Suprapubic skin (tissue), 4 donors: ENCODE results near the gene LDLRAD4. TPM values are rescaled to one million over a fixed set of nuclear protein-coding genes. Genes with fewer than 3 reads are reported as not detected.

ENCODE experiments used
- DNase-seq, 2 donors: peaks; one replicate each; pipeline ENCODE4 v3.0.0-alpha.2; 2019; ENCODE audit warnings: low spot score in 2 of 2
- H3K27ac ChIP-seq: fragments of 200-600 bp; sonication (generic); one replicate; pipeline ENCODE4 v1.5.1; 2019
- H3K27me3 ChIP-seq: fragments of 200-600 bp; sonication (generic); one replicate; pipeline ENCODE4 v1.5.1; 2019
- H3K36me3 ChIP-seq: fragments of 200-600 bp; sonication (generic); one replicate; pipeline ENCODE4 v1.5.1; 2019
- H3K4me1 ChIP-seq: fragments of 200-600 bp; sonication (generic); one replicate; pipeline ENCODE4 v1.5.1; 2019
- H3K4me3 ChIP-seq: fragments of 200-600 bp; sonication (generic); one replicate; pipeline ENCODE4 v1.5.1; 2019; ENCODE audit warnings: mild to moderate bottlenecking
- H3K9me3 ChIP-seq: fragments of 200-600 bp; sonication (generic); one replicate; pipeline ENCODE4 v1.5.1; 2019
- CTCF ChIP-seq, 2 donors: fragments of 200-600 bp in 1 of 2; fragments of 450-650 bp in 1 of 2; sonication (generic) in 1 of 2; IDR thresholded peaks; one replicate each; pipeline ENCODE4 v1.5.1; 2016 to 2019; ENCODE audit warnings: antibody characterized with exemption in 2 of 2, mild to moderate bottlenecking in 1 of 2, moderate library complexity in 1 of 2
- EP300 ChIP-seq: sonication (generic); formaldehyde crosslinking; IDR thresholded peaks from one replicate; pipeline ENCODE4 v1.6.1; 2017; ENCODE audit warnings: antibody characterized with exemption
- POLR2A ChIP-seq, 2 donors: fragments of 450-650 bp; IDR thresholded peaks; one replicate each; pipeline ENCODE4 v1.6.1; 2017; ENCODE audit warnings: antibody characterized with exemption in 2 of 2, mild to moderate bottlenecking in 2 of 2, moderate library complexity in 2 of 2
- POLR2AphosphoS5 ChIP-seq, 3 donors: sonication (generic); formaldehyde crosslinking; IDR thresholded peaks; one replicate each; pipeline ENCODE4 v1.6.1; 2017; ENCODE audit warnings: antibody characterized with exemption in 3 of 3
- WGBS: methylation state at CpG from one replicate; pipeline ENCODE4 v1.1.5; 2018; 5-methylcytosine and 5-hydroxymethylcytosine counted together
- total RNA-seq, 4 donors: library from RNA; depleted of rRNA; stranded (reverse); fragments of >200 nt; gene quantifications; one replicate each; pipeline ENCODE4 v1.1.0, GENCODE V29; 2016

LDLRAD4 gene
- total RNA-seq, 4 donors from 2014 or later: 10.1 to 31.6 (median 15.1) TPM

- H3K36me3 ChIP-seq: no peaks in the 10 kb centered on the region
- DNase-seq: no peak
- no peaks in the 10 kb centered on the region for H3K9me3 ChIP-seq
- H3K27ac ChIP-seq: no peak overlapping the region
- 87% methylated on average over 17 of the region's 17 CpGs for WGBS
- no peaks in the 10 kb centered on the region for H3K27me3 ChIP-seq
- H3K4me3 ChIP-seq: no peak overlapping the region
- no peak for TF ChIP-seq EP300
- no peak for TF ChIP-seq CTCF (IDR thresholded peaks at IDR 0.05)
- no peak for TF ChIP-seq POLR2A (IDR thresholded peaks at IDR 0.05)
- no peak for TF ChIP-seq POLR2AphosphoS5 (IDR thresholded peaks at IDR 0.05)
- H3K4me1 ChIP-seq: no peaks in the 10 kb centered on the region
Measured at GRCh38 chr18:13437796-13438506, 219.4 kb downstream of the LDLRAD4 start.

- TF ChIP-seq EP300: no peak
- no peak for TF ChIP-seq POLR2AphosphoS5 (IDR thresholded peaks at IDR 0.05)
- 88% methylated on average over 4 of the region's 4 CpGs for WGBS
- H3K9me3 ChIP-seq: no peaks in the 10 kb centered on the region
- no peaks in the 10 kb centered on the region for H3K27me3 ChIP-seq
- no peak overlapping the region for H3K27ac ChIP-seq
- DNase-seq: no peak
- no peaks in the 10 kb centered on the region for H3K4me1 ChIP-seq
- H3K36me3 ChIP-seq: no peaks in the 10 kb centered on the region
- no peak overlapping the region for H3K4me3 ChIP-seq
Measured at GRCh38 chr18:13438507-13439056, 220.0 kb downstream of the LDLRAD4 start.

- no peaks in the 10 kb centered on the region for H3K27me3 ChIP-seq
- peak in 1 of 2 donors; percentile 58 for DNase-seq
- no peak overlapping the region for H3K27ac ChIP-seq
- no peak overlapping the region for H3K4me3 ChIP-seq
- H3K36me3 ChIP-seq: no peaks in the 10 kb centered on the region
- H3K4me1 ChIP-seq: no peaks in the 10 kb centered on the region
- TF ChIP-seq POLR2AphosphoS5 (IDR thresholded peaks at IDR 0.05) (no peak), CTCF (IDR thresholded peaks at IDR 0.05) (no peak), POLR2A (IDR thresholded peaks at IDR 0.05) (no peak), EP300 (no peak)
- H3K9me3 ChIP-seq: no peaks in the 10 kb centered on the region
- 99% methylated on average over 6 of the region's 7 CpGs for WGBS
Measured at GRCh38 chr18:13439461-13439860, 220.9 kb downstream of the LDLRAD4 start.

GRCh38 chr18:13440277-13441248 is 222.0 kb downstream of the LDLRAD4 start:
- WGBS: 89% methylated on average over 18 of the region's 25 CpGs
- Histone ChIP-seq H3K27ac (no peak overlapping the region), H3K9me3 (no peaks in the 10 kb centered on the region), H3K36me3 (no peaks in the 10 kb centered on the region), H3K27me3 (no peaks in the 10 kb centered on the region), H3K4me3 (no peak overlapping the region), H3K4me1 (no peaks in the 10 kb centered on the region)
- no peak for TF ChIP-seq POLR2A (IDR thresholded peaks at IDR 0.05)
- no peak for TF ChIP-seq EP300
- no peak for TF ChIP-seq POLR2AphosphoS5 (IDR thresholded peaks at IDR 0.05)
- TF ChIP-seq CTCF (IDR thresholded peaks at IDR 0.05): no peak
- peak in 1 of 2 donors; percentile 38 for DNase-seq

- Histone ChIP-seq H3K27me3 (no peaks in the 10 kb centered on the region), H3K9me3 (no peaks in the 10 kb centered on the region), H3K4me1 (no peaks in the 10 kb centered on the region), H3K27ac (no peak overlapping the region), H3K36me3 (no peaks in the 10 kb centered on the region), H3K4me3 (no peak overlapping the region)
- DNase-seq: no peak
- WGBS: 72% methylated on average over 3 of the region's 3 CpGs
- TF ChIP-seq POLR2A (IDR thresholded peaks at IDR 0.05) (no peak), CTCF (IDR thresholded peaks at IDR 0.05) (no peak), EP300 (no peak), POLR2AphosphoS5 (IDR thresholded peaks at IDR 0.05) (no peak)
Measured at GRCh38 chr18:13441736-13442135, 223.2 kb downstream of the LDLRAD4 start.
